ENCODE measurements around the gene FAM222B.
"Not testable (repeated sequence)": the region's sequence is repeated elsewhere in the genome, so short reads cannot be mapped to it uniquely, and the experiment has no call there.

FAM222B gene

GRCh38 chr17:28846699-28847098 lies 4.1 kb upstream of the FAM222B start:
- H3K4me3 ChIP-seq, H3K27ac ChIP-seq: not testable (repeated sequence)

- H3K4me3 ChIP-seq, result no peak overlapping the region
Observed at GRCh38 chr17:28846231-28846630, 3.6 kb upstream of the FAM222B start.

GRCh38 chr17:28843816-28844148 lies 1.2 kb upstream of the FAM222B start:
- Histone ChIP-seq H3K27ac (no peak overlapping the region), H3K4me3 (no peak overlapping the region)

More at GRCh38 chr17:28846231-28846630, 3.6 kb upstream of the FAM222B start:
- no peak overlapping the region for H3K27ac ChIP-seq

DNA sequence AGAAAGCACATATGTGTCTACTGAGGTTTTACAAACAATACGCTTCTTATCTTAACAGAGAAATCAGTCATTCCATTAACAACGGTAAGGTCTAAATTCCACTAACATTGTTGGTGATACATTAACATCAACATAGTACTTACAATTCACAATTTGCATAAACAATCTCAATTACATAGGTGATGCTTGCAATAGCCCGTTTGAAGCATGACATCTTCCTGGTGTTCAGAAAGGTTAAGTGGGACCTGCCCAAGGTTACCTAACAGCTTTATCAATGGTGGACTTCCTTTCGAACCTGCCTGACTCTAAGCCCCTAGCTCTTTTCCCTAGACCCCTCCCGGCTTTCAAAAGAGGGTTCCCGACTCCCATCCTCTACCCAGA lies 699 bp downstream of the FAM222B start:
- Histone ChIP-seq H3K27ac (peak overlapping the region; percentile 56 to 92 (median 78)), H3K4me3 (peak overlapping the region; percentile 52 to 97 (median 79))

- Histone ChIP-seq H3K4me3 (no peak overlapping the region), H3K27ac (no peak overlapping the region)
Observed at GRCh38 chr17:28839221-28839620, 3.4 kb downstream of the FAM222B start.

GRCh38 chr17:28836541-28836940 lies 6.0 kb downstream of the FAM222B start:
- not testable (repeated sequence) for H3K4me3 ChIP-seq, H3K27ac ChIP-seq

- Histone ChIP-seq H3K27ac (no peak overlapping the region), H3K4me3 (no peak overlapping the region)
Observed at GRCh38 chr17:28834420-28834819, 8.2 kb downstream of the FAM222B start.

- no peak overlapping the region for H3K27ac ChIP-seq
- no peak overlapping the region for H3K4me3 ChIP-seq
Observed at GRCh38 chr17:28828294-28829040, 14.1 kb downstream of the FAM222B start.

GRCh38 chr17:28827672-28828071 lies 14.9 kb downstream of the FAM222B start:
- H3K4me3 ChIP-seq, result no peak overlapping the region
- H3K27ac ChIP-seq, result no peak overlapping the region

- Histone ChIP-seq H3K27ac (peak overlapping the region in 1 of 21 experiments; percentile 27), H3K4me3 (no peak overlapping the region)
Observed at GRCh38 chr17:28819582-28819981, 23.0 kb downstream of the FAM222B start.

GRCh38 chr17:28818819-28819221 lies 23.8 kb downstream of the FAM222B start:
- no peak overlapping the region for H3K27ac ChIP-seq
- no peak overlapping the region for H3K4me3 ChIP-seq

DNA sequence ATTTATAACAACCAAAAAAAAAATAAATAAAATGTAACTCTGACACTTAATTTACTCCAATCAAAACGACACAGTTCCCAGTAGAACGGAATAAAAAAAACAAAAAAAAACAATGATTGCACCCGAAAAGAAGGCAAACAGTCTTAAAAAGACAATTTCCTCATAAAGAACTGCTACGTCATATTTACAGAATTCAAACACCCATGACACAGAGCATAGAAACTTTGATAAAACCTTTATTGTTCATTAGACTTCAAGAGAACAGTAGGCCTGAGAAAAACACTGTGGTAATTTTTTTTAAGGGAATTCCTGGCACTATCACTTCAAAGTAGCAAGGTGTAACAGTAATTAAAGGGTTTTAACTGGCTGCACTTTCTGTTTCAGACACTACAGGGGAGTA lies 26.1 kb downstream of the FAM222B start:
- Histone ChIP-seq H3K4me3 (no peak overlapping the region), H3K27ac (no peak overlapping the region)

- H3K27ac ChIP-seq, result peak overlapping the region; percentile 76 to 95 (median 90)
Observed at GRCh38 chr17:28812748-28813377, 29.7 kb downstream of the FAM222B start.

GRCh38 chr17:28812091-28812747 lies 30.4 kb downstream of the FAM222B start:
- peak overlapping the region; percentile 76 to 95 (median 90) for H3K27ac ChIP-seq
- H3K4me3 ChIP-seq, result peak overlapping the region; percentile 68 to 97 (median 89)

More at GRCh38 chr17:28812748-28813377, 29.7 kb downstream of the FAM222B start:
- H3K4me3 ChIP-seq, result peak overlapping the region; percentile 68 to 97 (median 89)

DNA sequence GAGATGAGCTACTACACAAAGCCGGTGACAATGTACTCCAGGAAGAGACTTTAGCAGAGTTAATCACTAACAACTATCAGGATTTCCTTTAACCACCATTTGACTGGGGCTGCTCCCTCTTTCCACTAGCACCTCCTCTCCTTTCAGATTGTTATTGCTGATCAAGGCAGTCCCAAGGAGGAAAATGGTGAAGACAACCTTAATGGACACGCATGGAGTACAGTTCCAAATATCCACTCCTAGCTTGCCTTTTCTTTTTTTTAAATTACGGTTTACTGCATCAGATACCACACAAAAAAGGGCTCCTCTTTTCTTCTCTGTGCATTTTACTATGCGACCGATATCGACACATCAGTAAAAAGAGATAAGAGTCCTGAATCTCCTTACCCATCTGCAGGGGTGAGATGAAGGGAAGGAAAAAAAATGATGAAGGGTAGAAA lies 30.9 kb downstream of the FAM222B start:
- peak overlapping the region; percentile 68 to 97 (median 89) for H3K4me3 ChIP-seq
- peak overlapping the region in 20 of 21 experiments; percentile 76 to 95 (median 90) for H3K27ac ChIP-seq

- Histone ChIP-seq H3K4me3 (no peak overlapping the region), H3K27ac (peak overlapping the region in 3 of 21 experiments; percentile 67 to 81 (median 76))
Observed at GRCh38 chr17:28810437-28810836, 32.2 kb downstream of the FAM222B start.

DNA sequence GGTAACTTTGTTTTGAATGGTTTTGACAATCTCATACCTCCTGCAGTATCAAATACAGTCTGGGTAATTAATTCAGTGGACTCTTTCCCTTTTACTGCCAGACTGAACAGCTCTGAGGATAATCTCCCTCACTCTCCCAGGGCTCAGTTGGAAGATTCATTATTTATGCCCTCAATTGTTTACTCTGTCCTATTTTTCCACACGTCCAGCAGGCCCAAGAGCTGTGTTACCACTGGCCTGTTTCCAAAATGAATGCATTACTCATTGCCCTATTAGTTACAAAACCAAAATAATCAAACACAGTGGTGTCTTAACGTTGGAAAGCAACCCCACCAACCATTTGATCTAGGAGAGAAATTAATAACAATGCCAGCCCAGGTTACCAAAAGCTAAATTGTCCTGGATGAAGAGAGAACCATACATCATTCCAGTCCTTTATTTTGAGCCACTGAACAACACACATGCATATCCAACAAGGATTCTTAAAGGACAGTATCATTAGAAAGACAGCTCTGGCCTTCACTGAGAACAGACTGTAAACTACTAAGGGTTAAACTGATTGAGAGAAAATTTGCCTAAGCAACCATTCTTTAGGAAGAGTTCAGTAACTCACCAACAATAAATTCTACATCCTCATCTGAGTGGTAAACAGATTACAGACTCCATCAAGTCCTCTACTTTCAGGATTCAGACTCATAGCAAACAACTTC lies 34.5 kb downstream of the FAM222B start:
- H3K27ac ChIP-seq, result peak overlapping the region in 19 of 21 experiments; percentile 32 to 88 (median 67)
- H3K4me3 ChIP-seq, result no peak overlapping the region

GRCh38 chr17:28796062-28796461 lies 46.5 kb downstream of the FAM222B start:
- H3K27ac ChIP-seq, result no peak overlapping the region
- no peak overlapping the region for H3K4me3 ChIP-seq

- H3K27ac ChIP-seq, H3K4me3 ChIP-seq: not testable (repeated sequence)
Observed at GRCh38 chr17:28794846-28795441, 47.6 kb downstream of the FAM222B start.

Data from skin epidermis (tissue), 12 donors.